Thoracic aorta (tissue), 2 donors: ENCODE data around the gene TNFAIP2. TPM values are rescaled to one million over a fixed set of nuclear protein-coding genes. Genes with fewer than 3 reads are reported as not detected.

Experiments
- ATAC-seq: fragments of 150-250 bp; one replicate; pipeline ENCODE4 v1.8.0; 2017; ENCODE audit warnings: low read depth; ENCODE audit not compliant: insufficient number of reproducible peaks, low FRiP score
- DNase-seq: peaks from one replicate; pipeline ENCODE4 v3.0.0-alpha.2; 2020; ENCODE audit warnings: low spot score
- H3K27ac ChIP-seq, 2 donors: fragments of 200-600 bp; sonication (generic); 1 replicate in 1 of 2; 2 replicates in 1 of 2; pipeline ENCODE4 v1.5.1; 2016; ENCODE audit warnings: mild to moderate bottlenecking in 2 of 2, moderate library complexity in 2 of 2
- H3K27me3 ChIP-seq: fragments of 200-600 bp; sonication (generic); replicated peaks from 2 replicates; pipeline ENCODE4 v1.6.0; 2016; ENCODE audit warnings: mild to moderate bottlenecking; ENCODE audit not compliant: insufficient read depth
- H3K36me3 ChIP-seq: fragments of 200-600 bp; sonication (generic); one replicate; pipeline ENCODE4 v1.5.1; 2016
- H3K4me1 ChIP-seq, 2 donors: fragments of 200-600 bp; sonication (generic); 1 replicate in 1 of 2; 2 replicates in 1 of 2; pipeline versions ENCODE4 v1.5.1 to v1.6.0; 2016; ENCODE audit warnings: low read depth in 2 of 2, mild to moderate bottlenecking in 1 of 2; ENCODE audit not compliant: control insufficient read depth in 1 of 2
- H3K4me3 ChIP-seq: fragments of 200-600 bp; sonication (generic); 2 replicates; pipeline ENCODE4 v1.5.1; 2016; ENCODE audit warnings: mild to moderate bottlenecking
- H3K9me3 ChIP-seq: fragments of 200-600 bp; sonication (generic); 2 replicates; pipeline ENCODE4 v1.5.1; 2016
- total RNA-seq, 2 donors: library from RNA; depleted of rRNA; stranded (reverse); fragments of >200 nt; gene quantifications; one replicate each; pipeline versions ENCODE4 v1.1.0 to v1.2.3, GENCODE V29; 2016
- TF ChIP-seq, protein P1 (sequence below): fragments of 200-600 bp; sonication (generic); IDR thresholded peaks from one replicate; pipeline ENCODE4 v1.5.1; 2019; ENCODE audit warnings: antibody characterized with exemption

Gene TNFAIP2, protein sequence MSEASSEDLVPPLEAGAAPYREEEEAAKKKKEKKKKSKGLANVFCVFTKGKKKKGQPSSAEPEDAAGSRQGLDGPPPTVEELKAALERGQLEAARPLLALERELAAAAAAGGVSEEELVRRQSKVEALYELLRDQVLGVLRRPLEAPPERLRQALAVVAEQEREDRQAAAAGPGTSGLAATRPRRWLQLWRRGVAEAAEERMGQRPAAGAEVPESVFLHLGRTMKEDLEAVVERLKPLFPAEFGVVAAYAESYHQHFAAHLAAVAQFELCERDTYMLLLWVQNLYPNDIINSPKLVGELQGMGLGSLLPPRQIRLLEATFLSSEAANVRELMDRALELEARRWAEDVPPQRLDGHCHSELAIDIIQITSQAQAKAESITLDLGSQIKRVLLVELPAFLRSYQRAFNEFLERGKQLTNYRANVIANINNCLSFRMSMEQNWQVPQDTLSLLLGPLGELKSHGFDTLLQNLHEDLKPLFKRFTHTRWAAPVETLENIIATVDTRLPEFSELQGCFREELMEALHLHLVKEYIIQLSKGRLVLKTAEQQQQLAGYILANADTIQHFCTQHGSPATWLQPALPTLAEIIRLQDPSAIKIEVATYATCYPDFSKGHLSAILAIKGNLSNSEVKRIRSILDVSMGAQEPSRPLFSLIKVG
- 100 to 1,000 TPM; 135 to 228 TPM for total RNA-seq

DNA sequence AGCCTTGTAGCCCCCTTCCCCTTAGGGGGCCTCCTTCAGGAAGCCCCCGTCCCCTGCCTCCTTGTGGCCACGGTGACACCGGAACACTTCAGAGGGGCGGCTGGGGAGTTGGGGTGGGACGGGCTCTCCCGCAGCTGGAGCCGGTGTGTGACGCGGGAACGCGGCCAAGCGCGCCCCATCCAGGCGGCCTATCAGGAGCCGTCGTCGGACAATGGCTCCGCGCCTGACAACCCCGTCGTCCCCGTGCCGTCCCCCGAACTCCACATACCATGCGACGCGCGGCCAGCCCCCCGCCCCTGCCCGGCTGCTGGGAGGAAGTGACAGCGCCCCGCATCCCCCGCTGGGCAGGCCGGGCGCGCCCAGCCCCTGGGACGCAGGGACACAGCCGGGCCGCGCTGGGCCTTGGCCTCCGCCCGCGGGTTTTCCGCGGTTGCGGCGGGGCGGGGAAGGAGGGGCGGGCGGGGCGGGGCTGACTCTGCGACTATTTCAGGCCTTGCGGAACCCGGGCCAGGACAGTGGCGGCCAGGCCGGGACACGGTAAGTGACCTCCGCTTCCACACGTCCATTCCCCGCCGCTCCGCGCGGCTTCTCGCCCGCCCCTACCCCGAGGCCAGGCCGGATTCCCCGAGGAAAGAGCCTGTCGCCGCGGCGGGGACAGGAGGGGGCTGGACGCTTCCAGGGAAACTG lies at the start of gene TNFAIP2:
Gene TNFAIP2 (plus strand): TSS at position 515 of the 687 bp plus-strand sequence. CDS start 2,997 bp downstream, outside the sequence.
- ATAC-seq (no peak), DNase-seq (no peak)
- Histone ChIP-seq H3K27me3 (no peaks in the 10 kb centered on the region), H3K9me3 (no peaks in the 10 kb centered on the region), H3K4me3 (peak within 1 kb of the TSS; percentile 83), H3K36me3 (no peaks in the 10 kb centered on the region), H3K4me1 (peaks cover 12 to 60% of the 10 kb centered on the region in 2 donors), H3K27ac (peak within 1 kb of the TSS; percentile 50 to 71)
- TF ChIP-seq, protein P1, sequence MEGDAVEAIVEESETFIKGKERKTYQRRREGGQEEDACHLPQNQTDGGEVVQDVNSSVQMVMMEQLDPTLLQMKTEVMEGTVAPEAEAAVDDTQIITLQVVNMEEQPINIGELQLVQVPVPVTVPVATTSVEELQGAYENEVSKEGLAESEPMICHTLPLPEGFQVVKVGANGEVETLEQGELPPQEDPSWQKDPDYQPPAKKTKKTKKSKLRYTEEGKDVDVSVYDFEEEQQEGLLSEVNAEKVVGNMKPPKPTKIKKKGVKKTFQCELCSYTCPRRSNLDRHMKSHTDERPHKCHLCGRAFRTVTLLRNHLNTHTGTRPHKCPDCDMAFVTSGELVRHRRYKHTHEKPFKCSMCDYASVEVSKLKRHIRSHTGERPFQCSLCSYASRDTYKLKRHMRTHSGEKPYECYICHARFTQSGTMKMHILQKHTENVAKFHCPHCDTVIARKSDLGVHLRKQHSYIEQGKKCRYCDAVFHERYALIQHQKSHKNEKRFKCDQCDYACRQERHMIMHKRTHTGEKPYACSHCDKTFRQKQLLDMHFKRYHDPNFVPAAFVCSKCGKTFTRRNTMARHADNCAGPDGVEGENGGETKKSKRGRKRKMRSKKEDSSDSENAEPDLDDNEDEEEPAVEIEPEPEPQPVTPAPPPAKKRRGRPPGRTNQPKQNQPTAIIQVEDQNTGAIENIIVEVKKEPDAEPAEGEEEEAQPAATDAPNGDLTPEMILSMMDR = no peak

DNA sequence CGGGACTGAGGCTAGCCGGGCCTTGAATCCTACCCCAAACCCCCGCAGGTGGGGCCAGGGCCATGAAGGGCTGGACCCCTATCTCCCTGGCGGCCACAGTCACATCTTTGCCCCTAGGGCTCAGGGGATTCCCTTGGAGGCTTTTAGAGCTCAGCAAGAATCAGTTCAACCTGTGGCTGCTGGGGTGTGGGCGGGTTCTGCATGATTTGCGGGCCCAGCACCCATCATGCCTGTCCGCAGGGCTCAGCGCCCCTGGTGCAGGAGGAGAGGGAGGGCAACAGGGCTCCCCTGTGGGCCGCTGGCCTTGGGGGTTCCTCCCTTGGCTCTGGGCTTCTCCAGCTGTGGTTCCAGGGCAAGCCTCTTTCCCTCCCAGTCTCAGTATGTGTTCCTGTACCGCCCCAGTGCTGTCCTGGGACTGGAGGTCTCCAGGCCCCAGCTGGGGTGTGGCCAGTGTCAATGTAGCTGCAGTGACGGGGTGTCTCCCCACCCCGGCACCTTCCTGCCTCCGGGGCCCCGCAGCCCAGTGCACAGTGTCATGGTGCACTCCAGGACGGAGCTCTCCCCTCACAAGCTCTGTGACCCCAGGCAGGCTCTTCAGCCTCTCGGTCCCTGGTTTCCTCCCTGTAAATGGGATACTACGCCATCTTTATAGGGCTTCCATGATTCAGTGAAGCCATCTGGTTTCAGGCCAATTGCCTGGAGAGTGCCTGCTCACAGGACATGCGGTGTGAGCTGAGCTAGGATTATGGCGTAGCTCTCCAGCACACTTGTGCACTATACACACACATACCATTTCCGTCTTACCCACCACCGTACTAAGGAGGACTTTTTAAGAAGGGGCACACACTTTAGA lies 49.2 kb upstream of the TNFAIP2 start:
- no peak for ATAC-seq
- H3K27ac ChIP-seq = peak overlapping the region in 1 of 2 donors; percentile 26
- no peaks in the 10 kb centered on the region for H3K36me3 ChIP-seq
- no peaks in the 10 kb centered on the region for H3K9me3 ChIP-seq
- peaks cover 0 to 7% of the 10 kb centered on the region in 2 donors for H3K4me1 ChIP-seq
- DNase-seq = no peak
- TF ChIP-seq, protein P1 = no peak
- H3K27me3 ChIP-seq = no peaks in the 10 kb centered on the region
- no peak overlapping the region for H3K4me3 ChIP-seq

DNA sequence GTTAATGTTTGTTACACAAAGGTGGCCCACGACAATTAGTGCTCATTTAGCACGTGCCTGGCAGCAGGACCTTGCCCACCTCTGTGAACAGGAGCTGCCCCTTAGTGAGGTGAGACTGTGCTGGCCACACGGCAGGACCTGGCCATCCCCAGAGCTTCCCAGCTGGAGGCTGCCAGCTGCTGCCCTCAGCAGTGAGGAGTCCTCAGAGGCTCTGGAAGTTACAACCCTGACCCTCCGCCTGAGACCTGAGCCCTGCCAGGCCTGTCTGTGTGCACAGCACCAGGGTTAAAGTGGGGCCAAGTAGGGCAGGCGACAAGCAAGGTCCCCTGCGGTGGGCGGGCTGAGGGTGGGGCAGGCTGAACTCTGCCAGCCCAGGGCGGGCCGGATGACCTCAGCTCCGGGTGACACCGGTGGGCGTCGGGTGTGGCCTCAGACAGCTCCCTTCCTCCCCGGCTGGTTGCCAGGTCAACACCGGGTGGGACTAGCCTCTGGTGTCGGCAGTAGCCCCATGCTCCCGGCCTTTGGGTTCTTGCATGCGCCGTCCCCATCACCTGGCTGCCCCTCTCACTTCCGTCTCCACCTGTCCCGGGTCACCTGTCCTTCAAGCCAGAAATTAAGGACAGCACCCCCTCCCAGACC lies 48.4 kb upstream of the TNFAIP2 start:
- Histone ChIP-seq H3K4me3 (peak overlapping the region; percentile 72), H3K4me1 (peaks cover 0 to 7% of the 10 kb centered on the region in 2 donors), H3K9me3 (no peaks in the 10 kb centered on the region), H3K27ac (peak overlapping the region in 1 of 2 donors; percentile 26), H3K27me3 (no peaks in the 10 kb centered on the region), H3K36me3 (no peaks in the 10 kb centered on the region)
- DNase-seq (no peak), ATAC-seq (no peak)
- TF ChIP-seq, protein P1 = no peak

DNA sequence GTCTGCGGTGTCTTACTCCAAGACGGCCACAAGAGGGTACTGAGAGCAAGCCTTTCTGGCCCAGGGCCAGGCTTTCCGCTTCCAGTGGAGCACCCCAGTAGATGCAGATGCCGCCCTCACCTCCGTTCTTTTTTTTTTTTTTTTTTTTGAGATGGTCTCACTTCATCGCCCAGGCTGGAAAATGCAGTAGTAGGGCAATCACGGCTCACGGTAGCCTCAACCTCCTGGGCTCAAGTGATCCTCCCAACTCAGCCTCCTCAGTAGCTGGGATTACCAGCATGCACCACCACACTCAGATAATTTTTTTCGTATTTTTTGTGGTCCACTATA lies 44.9 kb upstream of the TNFAIP2 start:
- Histone ChIP-seq H3K27me3 (no peaks in the 10 kb centered on the region), H3K36me3 (no peaks in the 10 kb centered on the region), H3K4me3 (no peak overlapping the region), H3K9me3 (no peaks in the 10 kb centered on the region), H3K4me1 (peaks cover 0 to 7% of the 10 kb centered on the region in 2 donors), H3K27ac (no peak overlapping the region)
- DNase-seq (no peak), ATAC-seq (no peak)
- TF ChIP-seq, protein P1 = peak; percentile 70
